Caco-2 (cell line): Measurements from ENCODE around the gene SDHC. TPM values are rescaled to one million over a fixed set of nuclear protein-coding genes. Genes with fewer than 3 reads are reported as not detected.

Experiments used
- Bru-seq: library from RNA; stranded (reverse); fragments of 400-500 nt; gene quantifications from one replicate; lab custom pipeline; 2021; lab: Mats Ljungman, UMichigan
- BruChase-seq, 2 experiments: library from RNA; stranded (reverse); fragments of 400-500 nt; gene quantifications; one replicate each; lab custom pipeline; 2021; lab: Mats Ljungman, UMichigan
- BruUV-seq: library from RNA; stranded (reverse); fragments of 400-500 nt; replicated peaks from 2 replicates; lab custom pipeline; 2021; lab: Mats Ljungman, UMichigan
- CTCF ChIA-PET: fragments of 300-600 bp; sonication (Branson Sonifier 250); formaldehyde crosslinking; loops from one replicate; lab custom pipeline; 2022; ENCODE audit warnings: antibody characterized with exemption; lab: Charles Lee
- POLR2A ChIA-PET: fragments of 300-600 bp; sonication (Branson Sonifier 250); formaldehyde crosslinking; loops from one replicate; lab custom pipeline; 2022; ENCODE audit warnings: antibody characterized with exemption; lab: Charles Lee
- DNase-seq, 2 experiments: peaks; one replicate each; pipeline versions ENCODE4 v3.0.0 to v3.0.0-alpha.2; 2020 to 2022
- H3K27me3 ChIP-seq: replicated peaks from 2 replicates; pipeline ENCODE4 v1.6.0; 2011; ENCODE audit warnings: low read length; ENCODE audit not compliant: control insufficient read depth, insufficient read depth
- H3K36me3 ChIP-seq: 2 replicates; pipeline ENCODE4 v1.5.1; 2011; ENCODE audit warnings: low read length; ENCODE audit not compliant: control insufficient read depth, insufficient read depth
- H3K4me1 ChIP-seq: fragments of 250-450 bp; sonication (Bioruptor Pico); 2 replicates; pipeline ENCODE4 v1.5.1; 2020; ENCODE audit warnings: mild to moderate bottlenecking
- H3K4me3 ChIP-seq: 2 replicates; pipeline ENCODE4 v1.5.1; 2011; ENCODE audit warnings: low read depth, mild to moderate bottlenecking, control low read depth, low read length
- H3K9me3 ChIP-seq: fragments of 250-450 bp; sonication (Bioruptor Pico); 2 replicates; pipeline ENCODE4 v1.5.1; 2020; ENCODE audit warnings: mild to moderate bottlenecking, moderate library complexity
- H3K27ac Mint-ChIP-seq: one replicate; pipeline ENCODE4 v1.8.0; 2022; ENCODE audit warnings: mixed read lengths; ENCODE audit not compliant: unreplicated experiment
- H3K27me3 Mint-ChIP-seq: one replicate; pipeline ENCODE4 v1.8.0; 2022; ENCODE audit warnings: mixed read lengths; ENCODE audit not compliant: insufficient read depth, unreplicated experiment
- H3K36me3 Mint-ChIP-seq: one replicate; pipeline ENCODE4 v1.8.0; 2022; ENCODE audit warnings: mild to moderate bottlenecking, mixed read lengths; ENCODE audit not compliant: insufficient read depth, unreplicated experiment
- H3K4me1 Mint-ChIP-seq: one replicate; pipeline ENCODE4 v1.8.0; 2022; ENCODE audit warnings: low read depth, mixed read lengths; ENCODE audit not compliant: unreplicated experiment
- H3K4me3 Mint-ChIP-seq: one replicate; pipeline ENCODE4 v1.8.0; 2022; ENCODE audit warnings: mild to moderate bottlenecking, moderate library complexity, mixed read lengths; ENCODE audit not compliant: unreplicated experiment
- H3K9me3 Mint-ChIP-seq: one replicate; pipeline ENCODE4 v1.8.0; 2022; ENCODE audit warnings: mixed read lengths; ENCODE audit not compliant: unreplicated experiment
- CTCF ChIP-seq, 2 experiments: fragments of 200-600 bp in 1 of 2; IDR thresholded peaks; 1 replicate in 1 of 2; 2 replicates in 1 of 2; pipeline versions ENCODE4 v1.5.1 to v1.8.0; 2011 to 2022; ENCODE audit warnings: antibody characterized with exemption in 1 of 2, control low read depth in 1 of 2, inconsistent platforms in 1 of 2, low read depth in 1 of 2, low read length in 1 of 2, mild to moderate bottlenecking in 1 of 2, moderate library complexity in 1 of 2; ENCODE audit not compliant: insufficient read depth in 1 of 2, severe bottlenecking in 1 of 2, unreplicated experiment in 1 of 2
- intact Hi-C: fragments of 100-400 bp; cut with micrococcal nuclease; formaldehyde crosslinking; loops from one replicate; pipeline ENCODE4 v1.10.0; 2022; ENCODE audit not compliant: unreplicated experiment
- long read RNA-seq: library from polyadenylated mRNA; stranded (forward); transcript quantifications from one replicate; pipeline ENCODE4 v2.0.0, GENCODE V29; 2022
- total RNA-seq: library from RNA; stranded (reverse); gene quantifications from 2 replicates; pipeline ENCODE4 v1.2.3, GENCODE V29; 2022

The SDHC gene, protein sequence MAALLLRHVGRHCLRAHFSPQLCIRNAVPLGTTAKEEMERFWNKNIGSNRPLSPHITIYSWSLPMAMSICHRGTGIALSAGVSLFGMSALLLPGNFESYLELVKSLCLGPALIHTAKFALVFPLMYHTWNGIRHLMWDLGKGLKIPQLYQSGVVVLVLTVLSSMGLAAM
- total RNA-seq = 261 and 268 TPM in 2 replicates
- Bru-seq, nascent RNA = percentile 81 among the genes with signal in this experiment
- percentile 83 among the genes with signal in this experiment for BruChase-seq, experiment 1, labeled RNA remaining after a 2-hour chase
- percentile 89 among the genes with signal in this experiment for BruChase-seq, experiment 2, labeled RNA remaining after a 6-hour chase
- long read RNA-seq, full-length matches to known transcripts = 31 of 49 reads
- long read RNA-seq, partial matches to known transcripts = 4 of 49 reads
- long read RNA-seq, other reads (novel, unspliced or antisense) = 14 of 49 reads

DNA sequence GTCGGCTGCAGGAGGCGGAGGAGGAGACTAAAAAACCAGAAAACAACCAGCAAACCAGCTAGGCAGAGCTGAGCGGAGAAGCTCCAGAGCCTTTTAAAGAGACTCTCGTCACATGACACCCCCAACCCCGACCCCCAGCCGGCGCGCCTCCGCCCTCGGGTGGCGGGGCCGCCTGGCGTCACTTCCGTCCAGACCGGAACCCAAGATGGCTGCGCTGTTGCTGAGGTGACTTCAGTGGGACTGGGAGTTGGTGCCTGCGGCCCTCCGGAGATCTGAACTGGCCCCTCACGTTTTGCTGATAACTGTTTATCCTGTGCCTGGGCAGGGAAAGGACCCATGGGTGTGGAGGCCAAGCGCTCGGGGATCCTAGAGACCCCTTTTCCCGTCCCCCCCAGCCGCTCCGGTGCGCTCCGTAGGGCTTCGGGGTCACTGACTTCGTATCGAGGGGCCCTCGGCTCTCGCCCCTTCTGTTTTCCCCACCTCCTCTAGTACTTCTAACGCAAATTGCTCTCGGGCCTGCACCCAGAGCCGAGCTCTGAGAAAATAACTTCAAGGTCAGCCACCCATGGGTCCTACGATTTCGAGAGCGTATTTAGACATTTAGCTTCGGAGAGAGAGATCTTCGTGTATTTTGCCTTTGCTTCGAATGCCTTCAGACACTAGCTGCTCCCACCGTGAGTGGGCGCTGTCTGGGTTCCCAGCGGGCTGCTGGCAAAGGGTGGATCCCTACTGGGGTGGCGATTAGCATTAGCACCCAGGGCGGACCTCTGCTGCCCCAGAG lies at the start of gene SDHC:
SDHC (plus strand) TSS at position 181 of the 781 bp plus-strand sequence; CDS start at position 206, 25 bp downstream.
- TSS peak; percentile 62 for BruUV-seq
- Mint-ChIP-seq H3K27me3 (no peaks in the 10 kb centered on the region), H3K27ac (peak within 1 kb of the TSS; percentile 94), H3K4me3 (peak within 1 kb of the TSS; percentile 91), H3K36me3 (peaks cover 15% of the 10 kb centered on the region), H3K9me3 (no peaks in the 10 kb centered on the region), H3K4me1 (no peaks in the 10 kb centered on the region)
- Histone ChIP-seq H3K9me3 (no peaks in the 10 kb centered on the region), H3K4me1 (peaks cover 4% of the 10 kb centered on the region; the same call in 1 of the 2 replicates), H3K36me3 (no peaks in the 10 kb centered on the region), H3K4me3 (peak within 1 kb of the TSS; percentile 66), H3K27me3 (no peaks in the 10 kb centered on the region)
- CTCF ChIA-PET = interaction anchor here (0.6 to 1.8 kb wide), 8 partner anchors 13 to 148 kb away, joined by 3 to 12 read pairs (median 4); partner anchors contain the start of genes NDUFS2, PPOX and TOMM40L
- TF ChIP-seq CTCF (IDR thresholded peaks at IDR 0.05; ENCODE audit: insufficient read depth in 1 of 2, low read depth in 1 of 2, low read length in 1 of 2, severe bottlenecking in 1 of 2, unreplicated experiment in 1 of 2) = peak; percentile 15 to 63
- POLR2A ChIA-PET = interaction anchor here (0.6 to 2.0 kb wide), 11 partner anchors 24 to 294 kb away, joined by 3 to 22 read pairs (median 3); partner anchors contain the start of genes F11R, NDUFS2, TOMM40L and USF1
- intact Hi-C loops = loop anchor here (1.0 kb wide), 1 partner anchor 89 kb away; no protein-coding TSS in a partner anchor
- DNase-seq = peak; percentile 88 to 92

DNA sequence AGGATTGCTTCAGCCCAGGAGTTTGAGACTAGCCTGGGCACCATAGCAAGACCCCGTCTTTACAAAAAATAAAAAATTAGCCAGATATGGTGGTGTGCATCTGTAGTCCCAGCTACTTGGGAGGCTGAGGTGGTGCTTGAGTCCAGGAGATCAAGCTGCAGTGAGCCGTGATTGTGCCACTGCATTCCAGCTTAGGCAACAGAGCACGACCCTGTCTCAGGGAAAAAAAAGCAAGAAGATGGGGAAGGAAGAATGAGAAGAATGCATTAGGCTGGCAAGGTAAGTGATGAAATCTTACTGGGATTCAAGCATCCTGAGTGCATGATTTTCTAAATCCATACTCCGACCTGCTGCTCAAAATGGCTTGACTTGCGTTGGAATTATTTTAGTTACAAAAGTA lies 48.9 kb upstream of the SDHC start:
- TF ChIP-seq CTCF (IDR thresholded peaks at IDR 0.05; ENCODE audit: insufficient read depth in 1 of 2, low read depth in 1 of 2, low read length in 1 of 2, severe bottlenecking in 1 of 2, unreplicated experiment in 1 of 2) = no peak
- H3K9me3 ChIP-seq = no peaks in the 10 kb centered on the region
- Mint-ChIP-seq H3K4me1 (peaks cover 14% of the 10 kb centered on the region), H3K9me3 (no peaks in the 10 kb centered on the region), H3K27ac (no peak overlapping the region), H3K4me3 (no peak overlapping the region), H3K27me3 (no peaks in the 10 kb centered on the region), H3K36me3 (peaks cover 4% of the 10 kb centered on the region)
- H3K4me3 ChIP-seq = no peak overlapping the region
- peaks cover 12% of the 10 kb centered on the region; the same call in 1 of the 2 replicates for H3K4me1 ChIP-seq
- intact Hi-C loops = no loop called here
- no peaks in the 10 kb centered on the region for H3K27me3 ChIP-seq
- no TSS peak for BruUV-seq
- ChIA-PET CTCF (no interaction called here), POLR2A (no interaction called here)
- DNase-seq = peak in 1 of 2 experiments; percentile 36
- no peaks in the 10 kb centered on the region for H3K36me3 ChIP-seq

DNA sequence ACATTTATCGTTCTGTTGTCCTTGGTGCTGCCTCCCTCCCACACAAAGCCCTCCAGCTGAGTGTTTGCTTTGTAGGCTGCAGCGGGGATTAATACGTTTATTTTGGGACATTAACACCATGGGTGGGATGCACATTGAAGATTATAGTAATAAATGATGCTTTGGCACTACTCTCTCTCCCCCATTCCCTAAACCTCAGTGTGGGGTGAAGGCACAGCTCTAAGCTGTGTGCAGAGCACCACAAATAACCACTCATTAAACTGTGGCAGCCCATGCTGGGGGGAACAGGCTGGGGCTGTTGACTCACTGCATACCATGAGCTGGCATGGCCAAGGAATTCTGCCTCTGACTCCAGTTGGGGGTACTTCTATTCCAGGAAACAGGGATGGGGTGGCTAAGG lies 48.0 kb upstream of the SDHC start:
- POLR2A ChIA-PET = no interaction called here
- Mint-ChIP-seq H3K4me1 (peaks cover 6% of the 10 kb centered on the region), H3K27ac (peak overlapping the region; percentile 42)

More for the DNA sequence above, 48.0 kb upstream of the SDHC start:
- H3K9me3 ChIP-seq = no peaks in the 10 kb centered on the region
- H3K4me3 Mint-ChIP-seq = no peak overlapping the region
- intact Hi-C loops = no loop called here
- BruUV-seq = no TSS peak
- H3K36me3 ChIP-seq = no peaks in the 10 kb centered on the region
- CTCF ChIA-PET = no interaction called here
- no peaks in the 10 kb centered on the region for H3K27me3 ChIP-seq
- no peaks in the 10 kb centered on the region for H3K36me3 Mint-ChIP-seq
- DNase-seq = no peak
- H3K4me1 ChIP-seq = peaks cover 4% of the 10 kb centered on the region; the same call in 1 of the 2 replicates
- no peak overlapping the region for H3K4me3 ChIP-seq
- no peak for TF ChIP-seq CTCF (IDR thresholded peaks at IDR 0.05; ENCODE audit: insufficient read depth in 1 of 2, low read depth in 1 of 2, low read length in 1 of 2, severe bottlenecking in 1 of 2, unreplicated experiment in 1 of 2)
- H3K27me3 Mint-ChIP-seq = no peaks in the 10 kb centered on the region
- no peaks in the 10 kb centered on the region for H3K9me3 Mint-ChIP-seq
